SK-N-SH (cell line): ENCODE results near the gene TMEM54. TPM values are rescaled to one million over a fixed set of nuclear protein-coding genes. Genes with fewer than 3 reads are reported as not detected.

Experiments
- CTCF ChIA-PET: fragments of 300-600, 350-600 bp; formaldehyde crosslinking; extraction: SDS; loops from one replicate; lab custom pipeline; 2021; lab: Yijun Ruan, JAX
- POLR2A ChIA-PET: fragments of 350-600 bp; sonication (Branson Sonifier 250); formaldehyde crosslinking; extraction: SDS; loops from one replicate; lab custom pipeline; 2020; ENCODE audit warnings: antibody characterized with exemption, inconsistent platforms; lab: Yijun Ruan, JAX
- DNase-seq: peaks from one replicate; pipeline ENCODE4 v3.0.0; 2012
- H2AFZ ChIP-seq: fragments of 200-600 bp; sonication (generic); 2 replicates; pipeline ENCODE4 v1.8.1; 2016; ENCODE audit warnings: antibody characterized with exemption, mild to moderate bottlenecking, low read depth
- H3F3A ChIP-seq: fragments of 200-600 bp; sonication (generic); replicated peaks from 2 replicates; pipeline ENCODE3; 2016; ENCODE audit warnings: antibody characterized with exemption, mild to moderate bottlenecking; ENCODE audit not compliant: insufficient read depth
- H3K27ac ChIP-seq, 2 experiments: fragments of 200-500 bp in 1 of 2; fragments of 200-600 bp in 1 of 2; sonication (Bioruptor generic) in 1 of 2; sonication (generic), shearing (Covaris generic) in 1 of 2; 2 replicates each; pipeline versions ENCODE4 v1.5.1 to v1.6.1; 2014 to 2016; ENCODE audit warnings: low read depth in 2 of 2, inconsistent platforms in 1 of 2, low read length in 1 of 2, mild to moderate bottlenecking in 1 of 2, mixed read lengths in 1 of 2
- H3K27me3 ChIP-seq: fragments of 200-600 bp; sonication (generic), shearing (Covaris generic); 2 replicates; pipeline ENCODE4 v1.6.1; 2016; ENCODE audit warnings: mixed run types; ENCODE audit not compliant: insufficient read depth
- H3K36me3 ChIP-seq, 2 experiments: fragments of 200-500 bp in 1 of 2; fragments of 200-600 bp in 1 of 2; sonication (Bioruptor generic) in 1 of 2; sonication (generic) in 1 of 2; replicated peaks in 1 of 2; 2 replicates each; pipeline versions ENCODE3 to v1.5.1; 2014 to 2016; ENCODE audit warnings: low read length in 1 of 2, mild to moderate bottlenecking in 1 of 2; ENCODE audit not compliant: insufficient read depth in 2 of 2, control insufficient read depth in 1 of 2
- H3K4me1 ChIP-seq, 2 experiments: fragments of 200-500 bp in 1 of 2; fragments of 200-600 bp in 1 of 2; sonication (Bioruptor generic) in 1 of 2; sonication (generic), shearing (Covaris generic) in 1 of 2; 2 replicates each; pipeline versions ENCODE4 v1.5.1 to v1.6.1; 2014 to 2016; ENCODE audit warnings: low read depth in 1 of 2, low read length in 1 of 2, mixed run types in 1 of 2; ENCODE audit not compliant: insufficient read depth in 2 of 2, control insufficient read depth in 1 of 2
- H3K4me2 ChIP-seq: fragments of 200-600 bp; sonication (generic), shearing (Covaris generic); 2 replicates; pipeline ENCODE4 v1.6.1; 2017; ENCODE audit warnings: mixed run types
- H3K4me3 ChIP-seq, 2 experiments: fragments of 200-500 bp in 1 of 2; fragments of 200-600 bp in 1 of 2; sonication (Bioruptor generic) in 1 of 2; sonication (generic), shearing (Covaris generic) in 1 of 2; 2 replicates each; pipeline versions ENCODE4 v1.5.1 to v1.8.1; 2014 to 2016; ENCODE audit warnings: low read depth in 2 of 2, inconsistent platforms in 1 of 2, low read length in 1 of 2, mild to moderate bottlenecking in 1 of 2, mixed read lengths in 1 of 2, moderate library complexity in 1 of 2
- H3K79me2 ChIP-seq: fragments of 200-600 bp; sonication (generic); 2 replicates; pipeline ENCODE4 v1.8.1; 2017; ENCODE audit warnings: mild to moderate bottlenecking; ENCODE audit not compliant: insufficient read depth
- H3K9ac ChIP-seq: fragments of 200-600 bp; sonication (generic); 2 replicates; pipeline ENCODE4 v1.6.1; 2017; ENCODE audit warnings: mixed run types
- H3K9me2 ChIP-seq: fragments of 200-600 bp; sonication (generic); 2 replicates; pipeline ENCODE4 v1.6.1; 2017; ENCODE audit warnings: mixed run types
- H3K9me3 ChIP-seq: fragments of 200-600 bp; sonication (generic); 2 replicates; pipeline ENCODE4 v1.6.1; 2017; ENCODE audit warnings: mixed run types, mild to moderate bottlenecking, moderate library complexity
- H4K20me1 ChIP-seq: fragments of 200-600 bp; sonication (generic); 2 replicates; pipeline ENCODE4 v1.6.1; 2017; ENCODE audit warnings: mild to moderate bottlenecking, mixed run types; ENCODE audit not compliant: insufficient read depth
- CHD2 ChIP-seq: fragments of 150-350 bp; IDR thresholded peaks from 2 replicates; pipeline ENCODE4 v1.6.1; 2018; ENCODE audit warnings: low read length; ENCODE audit not compliant: partially characterized antibody
- FOXJ3 ChIP-seq: sonication (generic); formaldehyde crosslinking; IDR thresholded peaks from 2 replicates; pipeline ENCODE4 v1.5.1; 2020; ENCODE audit warnings: mild to moderate bottlenecking, missing genetic modification reagents
- FOXM1 ChIP-seq: IDR thresholded peaks from 2 replicates; pipeline ENCODE4 v1.4.0; 2012; ENCODE audit warnings: low read depth, mild to moderate bottlenecking
- GABPA ChIP-seq: IDR thresholded peaks from 2 replicates; pipeline ENCODE4 v1.4.0; 2012; ENCODE audit warnings: low read depth, mild to moderate bottlenecking
- MAX ChIP-seq: IDR thresholded peaks from 2 replicates; pipeline ENCODE4 v1.4.0; 2012; ENCODE audit warnings: low read depth
- NFIC ChIP-seq: IDR thresholded peaks from 2 replicates; pipeline ENCODE4 v1.4.0; 2012; ENCODE audit warnings: borderline replicate concordance
- NRF1 ChIP-seq: IDR thresholded peaks from 2 replicates; pipeline ENCODE4 v1.6.1; 2012; ENCODE audit warnings: low read depth, mild to moderate bottlenecking, low read length
- PBX3 ChIP-seq: IDR thresholded peaks from 2 replicates; pipeline ENCODE4; 2012
- POLR2AphosphoS5 ChIP-seq: IDR thresholded peaks from 2 replicates; pipeline ENCODE4 v1.6.1; 2012; ENCODE audit warnings: low read depth, low read length
- RAD21 ChIP-seq: IDR thresholded peaks from 2 replicates; pipeline ENCODE4 v1.6.1; 2012; ENCODE audit warnings: mild to moderate bottlenecking, low read length
- REST ChIP-seq: IDR thresholded peaks from 2 replicates; pipeline ENCODE4 v1.6.1; 2012; ENCODE audit warnings: mild to moderate bottlenecking, low read depth, low read length, moderate library complexity
- RFX5 ChIP-seq: IDR thresholded peaks from 2 replicates; pipeline ENCODE4 v1.6.1; 2012; ENCODE audit warnings: mild to moderate bottlenecking, improper control_type of control experiment, low read length
- SIN3A ChIP-seq: IDR thresholded peaks from 2 replicates; pipeline ENCODE4 v1.6.1; 2012; ENCODE audit warnings: low read depth, mild to moderate bottlenecking, low read length, moderate library complexity, borderline replicate concordance
- SMC3 ChIP-seq: IDR thresholded peaks from 2 replicates; pipeline ENCODE4 v1.6.1; 2012; ENCODE audit warnings: low read depth, low read length, improper control_type of control experiment
- TAF1 ChIP-seq: IDR thresholded peaks from 2 replicates; pipeline ENCODE4 v1.6.1; 2012; ENCODE audit warnings: low read depth, mild to moderate bottlenecking, low read length, moderate library complexity, borderline replicate concordance
- USF1 ChIP-seq: IDR thresholded peaks from 2 replicates; pipeline ENCODE4 v1.4.0; 2012; ENCODE audit warnings: low read depth, borderline replicate concordance
- YY1 ChIP-seq: IDR thresholded peaks from 2 replicates; pipeline ENCODE4 v1.4.0; 2012; ENCODE audit warnings: low read depth, mild to moderate bottlenecking
- ZBTB33 ChIP-seq: IDR thresholded peaks from 2 replicates; pipeline ENCODE4 v1.4.0; 2012; ENCODE audit warnings: low read depth, borderline replicate concordance
- WGBS: methylation state at CpG from one replicate; pipeline ENCODE4 v1.1.6; 2017; ENCODE audit warnings: low lambda C conversion rate; 5-methylcytosine and 5-hydroxymethylcytosine counted together
- polyA plus RNA-seq, 3 experiments: library from polyadenylated mRNA; depleted of rRNA; stranded (reverse); fragments of >200 nt; gene quantifications; 2 replicates each; pipeline ENCODE4 v1.2.3, GENCODE V29; 2012

The TMEM54 gene
- polyA plus RNA-seq, 1 of the 3 experiments (the other 2 are of a cell fraction): 66.6 TPM

GRCh38 chr1:32878637-32879041 is 22.6 kb downstream of the TMEM54 start:
- TF ChIP-seq FOXJ3 (CRISPR knock-in tag): no peak
- TF ChIP-seq CHD2: no peak
- no peak for TF ChIP-seq TAF1
- TF ChIP-seq SIN3A: no peak
- no peak for TF ChIP-seq PBX3
- no peak for TF ChIP-seq MAX
- no peak for TF ChIP-seq RAD21
- TF ChIP-seq YY1: no peak
- TF ChIP-seq RFX5: no peak
- no peak for TF ChIP-seq GABPA
- no peak for TF ChIP-seq FOXM1
- no peak for TF ChIP-seq NFIC
- TF ChIP-seq REST: no peak
- no peak for TF ChIP-seq SMC3
- no peak for TF ChIP-seq POLR2AphosphoS5
- no peak for TF ChIP-seq USF1
- no peak for TF ChIP-seq ZBTB33
- no peak for TF ChIP-seq NRF1
- WGBS: 70% methylated on average over 2 of the region's 5 CpGs
- Histone ChIP-seq H3K4me1 (peaks cover 0 to 17% of the 10 kb centered on the region in 2 experiments; a peak in 1 of 4 replicates), H3K79me2 (no peaks in the 10 kb centered on the region), H3K9me2 (no peaks in the 10 kb centered on the region), H3K4me3 (no peak overlapping the region), H3K27me3 (no peaks in the 10 kb centered on the region), H4K20me1 (no peaks in the 10 kb centered on the region), H2AFZ (no peak overlapping the region), H3K4me2 (no peak overlapping the region), H3K9ac (no peak overlapping the region), H3F3A (peaks cover 4% of the 10 kb centered on the region), H3K36me3 (no peaks in the 10 kb centered on the region), H3K9me3 (no peaks in the 10 kb centered on the region), H3K27ac (no peak overlapping the region)
- no peak for DNase-seq
- ChIA-PET CTCF (interaction anchor here (0.8 to 4.6 kb wide), 6 partner anchors 8 to 207 kb away, joined by 3 to 37 read pairs (median 4); partner anchors contain the start of gene HPCA), POLR2A (no interaction called here)
